Heart left ventricle (tissue), 16 donors: ENCODE data around the gene CLEC4M. TPM values are rescaled to one million over a fixed set of nuclear protein-coding genes. Genes with fewer than 3 reads are reported as not detected.
A peak's percentile ranks its signal among the peaks of the same experiment; 100 is the strongest.

Experiments used
- ATAC-seq, 4 donors: fragments of 200-7000 bp; cut with Tn5 transposase; one replicate each; pipeline ENCODE4 v1.9.1; 2020 to 2022; ENCODE audit warnings: moderate library complexity in 4 of 4, mild to moderate bottlenecking in 3 of 4, moderate number of reproducible peaks in 1 of 4
- DNase-seq, 5 donors: peaks; one replicate each; pipeline ENCODE4 v3.0.0-alpha.2; 2020
- H3K27ac ChIP-seq, 12 donors: fragments of 200-600 bp; sonication (generic) in 4 of 12; one replicate each; pipeline versions ENCODE4 v1.5.0 to v1.8.0; 2016 to 2022; ENCODE audit warnings: mild to moderate bottlenecking in 2 of 12
- H3K27me3 ChIP-seq, 9 donors: fragments of 200-600 bp; sonication (generic) in 2 of 9; one replicate each; pipeline versions ENCODE4 v1.5.1 to v1.8.0; 2016 to 2022; ENCODE audit warnings: mild to moderate bottlenecking in 3 of 9
- H3K36me3 ChIP-seq, 9 donors: fragments of 200-600 bp; sonication (generic) in 2 of 9; one replicate each; pipeline versions ENCODE4 v1.5.0 to v1.8.0; 2018 to 2022; ENCODE audit warnings: mild to moderate bottlenecking in 2 of 9
- H3K4me1 ChIP-seq, 12 donors: fragments of 200-600 bp; sonication (generic) in 4 of 12; one replicate each; pipeline versions ENCODE4 v1.5.0 to v1.8.0; 2016 to 2022; ENCODE audit warnings: mild to moderate bottlenecking in 3 of 12
- H3K4me3 ChIP-seq, 12 donors: fragments of 200-600 bp; sonication (generic) in 4 of 12; one replicate each; pipeline versions ENCODE4 v1.5.0 to v1.8.0; 2017 to 2022; ENCODE audit warnings: mild to moderate bottlenecking in 9 of 12, moderate library complexity in 4 of 12
- H3K9me3 ChIP-seq, 12 donors: fragments of 200-600 bp; sonication (generic) in 4 of 12; one replicate each; pipeline versions ENCODE4 v1.5.0 to v1.8.0; 2016 to 2022; ENCODE audit warnings: mild to moderate bottlenecking in 1 of 12
- CTCF ChIP-seq, 12 donors: fragments of 200-600 bp; sonication (generic) in 4 of 12; IDR thresholded peaks; one replicate each; pipeline versions ENCODE4 v1.5.0 to v1.8.0; 2018 to 2022; ENCODE audit warnings: antibody characterized with exemption in 12 of 12, mild to moderate bottlenecking in 5 of 12
- POLR2A ChIP-seq, 2 donors: fragments of 450-650 bp; IDR thresholded peaks; one replicate each; pipeline ENCODE4 v1.6.1; 2017; ENCODE audit warnings: antibody characterized with exemption in 2 of 2, mild to moderate bottlenecking in 2 of 2, moderate library complexity in 2 of 2
- WGBS, 4 donors: extraction: QIAGEN DNeasy Blood & Tissue Kit in 2 of 4; methylation state at CpG; one replicate each; pipeline versions ENCODE4 v1.1.5 to v1.1.7; 2013 to 2018; 5-methylcytosine and 5-hydroxymethylcytosine counted together
- intact Hi-C, 10 donors: fragments of 100-400 bp; cut with DNase I; formaldehyde crosslinking; loops; one replicate each; pipeline versions ENCODE4 v1.11.1 to v1.14.2; 2022
- polyA plus RNA-seq, 2 donors: library from polyadenylated mRNA; stranded (reverse); fragments of 200-250 nt; gene quantifications; one replicate each; pipeline ENCODE4 v1.2.3, GENCODE V29; 2013
- total RNA-seq, 9 donors: library from RNA; depleted of rRNA in 2 of 9; stranded (reverse); fragments of >200 nt in 2 of 9; fragmentation: NEBNext Ultra II Directional in 3 of 9; extraction: Animal tissue kit (Norgen Biotek cat#: 25700) in 3 of 9; gene quantifications; one replicate each; pipeline versions ENCODE4 v1.1.0 to v1.2.4, GENCODE V29; 2016 to 2023
- donor health status: ischemic (EF 13 %, LVEDD 7.1; RV severe dilation, severe dysfunction).
- donor health status: healthy with polysubstance abuse.
- donor health status: DM: no; HTN: yes; CAD: no.
- donor health status: DM: no; HTN: no; CAD: no.
- donor health status: ischemic (EF 25% LVEDD 6.9; RV normal size, moderate dysfunction).
- donor health status: ischemic (EF 25% LVEDD 5.7; RV mildly dilated, moderate dysfunction).
- donor health status: healthy.
- donor health status: DM: yes; HTN: yes; CAD: no.
- donor health status: ischemic (EF 35%, LVEDD 5.7; RV mildly dilated, moderate dysfunction).
- donor health status: nonischemic (EF 11% LVEDD 7.7; RV severe dilation, severe dysfunction).
- donor health status: DM: yes; HTN: yes; CAD: no.
- donor health status: PGD.
- donor health status: ischemic (EF 29% LVEDD 5.4; RV normal size, mild dysfunction).
- donor health status: nonischemic (EF 23%, LVEDD 6.1; RV moderate dilation, normal function).

Gene CLEC4M
- total and polyA plus RNA-seq, 11 donors, result not detected

GRCh38 chr19:7767487-7767886 is 4.4 kb downstream of the CLEC4M start:
- WGBS, 4 donors, result 57 to 75% (median 71%) methylated on average over 4 of the region's 4 CpGs
- no peaks in the 10 kb centered on the region for H3K9me3 ChIP-seq
- peaks cover 0 to 6% (median 0%) of the 10 kb centered on the region in 12 donors for H3K4me1 ChIP-seq
- H3K27ac ChIP-seq, result no peak overlapping the region
- no peaks in the 10 kb centered on the region for H3K36me3 ChIP-seq
- ATAC-seq (no peak), DNase-seq (no peak)
- intact Hi-C loops, result no loop called here
- peaks cover 0 to 21% (median 0%) of the 10 kb centered on the region in 9 donors for H3K27me3 ChIP-seq
- TF ChIP-seq CTCF (IDR thresholded peaks at IDR 0.05) (no peak), POLR2A (IDR thresholded peaks at IDR 0.05) (no peak)
- H3K4me3 ChIP-seq, result no peak overlapping the region

GRCh38 chr19:7769171-7769570 is 6.1 kb downstream of the CLEC4M start:
- Histone ChIP-seq H3K4me1 (peaks cover 0 to 19% (median 0%) of the 10 kb centered on the region in 12 donors), H3K36me3 (no peaks in the 10 kb centered on the region), H3K4me3 (no peak overlapping the region), H3K27me3 (peaks cover 0 to 35% (median 0%) of the 10 kb centered on the region in 9 donors), H3K9me3 (no peaks in the 10 kb centered on the region), H3K27ac (no peak overlapping the region)
- TF ChIP-seq POLR2A (IDR thresholded peaks at IDR 0.05), result no peak
- TF ChIP-seq CTCF (IDR thresholded peaks at IDR 0.05), result no peak
- DNase-seq (no peak), ATAC-seq (no peak)
- intact Hi-C loops, result no loop called here
- WGBS, 4 donors, result 58 to 61% (median 59%) methylated on average over 2 of the region's 2 CpGs

DNA sequence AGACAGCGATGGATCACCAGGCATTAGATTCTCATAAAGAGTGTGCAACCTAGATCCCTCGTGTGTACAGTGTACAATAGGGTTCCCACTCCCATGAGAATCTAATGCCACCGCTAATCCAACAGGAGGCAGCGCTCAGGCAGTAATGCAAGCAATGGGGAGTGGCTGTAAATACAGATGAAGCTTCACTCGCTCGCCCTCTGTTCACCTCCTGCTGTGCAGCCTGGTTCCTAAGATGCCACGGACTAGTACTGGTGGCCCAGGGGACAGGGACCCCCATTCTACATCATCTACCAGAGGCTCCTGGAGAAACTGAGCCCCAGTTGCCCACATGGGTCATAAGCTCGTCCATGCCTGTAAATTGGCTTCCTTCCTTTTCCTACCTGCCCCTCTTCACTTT is 8.0 kb downstream of the CLEC4M start:
- ATAC-seq (no peak), DNase-seq (no peak)
- Histone ChIP-seq H3K27me3 (peaks cover 0 to 35% (median 2%) of the 10 kb centered on the region in 9 donors), H3K27ac (no peak overlapping the region), H3K36me3 (no peaks in the 10 kb centered on the region), H3K4me1 (peaks cover 0 to 19% (median 0%) of the 10 kb centered on the region in 12 donors), H3K9me3 (no peaks in the 10 kb centered on the region), H3K4me3 (no peak overlapping the region)
- 61 to 67% (median 63%) methylated on average over 8 of the region's 8 CpGs for WGBS, 4 donors
- TF ChIP-seq POLR2A (IDR thresholded peaks at IDR 0.05), result no peak
- no peak for TF ChIP-seq CTCF (IDR thresholded peaks at IDR 0.05)
- intact Hi-C loops, result no loop called here

GRCh38 chr19:7772752-7773291 is 9.8 kb downstream of the CLEC4M start:
- Histone ChIP-seq H3K4me3 (peak overlapping the region in 1 of 12 donors; percentile 3), H3K27me3 (peaks cover 0 to 35% (median 5%) of the 10 kb centered on the region in 9 donors), H3K9me3 (no peaks in the 10 kb centered on the region), H3K36me3 (no peaks in the 10 kb centered on the region), H3K27ac (no peak overlapping the region), H3K4me1 (peaks cover 0 to 15% (median 0%) of the 10 kb centered on the region in 12 donors)
- 39 to 52% (median 44%) methylated on average over 8 of the region's 8 CpGs for WGBS, 4 donors
- DNase-seq (no peak), ATAC-seq (no peak)
- TF ChIP-seq CTCF (IDR thresholded peaks at IDR 0.05), result no peak
- TF ChIP-seq POLR2A (IDR thresholded peaks at IDR 0.05), result no peak
- intact Hi-C loops, result no loop called here
